ENCODE data around the gene CDS2.
A peak's percentile ranks its signal among the peaks of the same experiment; 100 is the strongest.

DNA sequence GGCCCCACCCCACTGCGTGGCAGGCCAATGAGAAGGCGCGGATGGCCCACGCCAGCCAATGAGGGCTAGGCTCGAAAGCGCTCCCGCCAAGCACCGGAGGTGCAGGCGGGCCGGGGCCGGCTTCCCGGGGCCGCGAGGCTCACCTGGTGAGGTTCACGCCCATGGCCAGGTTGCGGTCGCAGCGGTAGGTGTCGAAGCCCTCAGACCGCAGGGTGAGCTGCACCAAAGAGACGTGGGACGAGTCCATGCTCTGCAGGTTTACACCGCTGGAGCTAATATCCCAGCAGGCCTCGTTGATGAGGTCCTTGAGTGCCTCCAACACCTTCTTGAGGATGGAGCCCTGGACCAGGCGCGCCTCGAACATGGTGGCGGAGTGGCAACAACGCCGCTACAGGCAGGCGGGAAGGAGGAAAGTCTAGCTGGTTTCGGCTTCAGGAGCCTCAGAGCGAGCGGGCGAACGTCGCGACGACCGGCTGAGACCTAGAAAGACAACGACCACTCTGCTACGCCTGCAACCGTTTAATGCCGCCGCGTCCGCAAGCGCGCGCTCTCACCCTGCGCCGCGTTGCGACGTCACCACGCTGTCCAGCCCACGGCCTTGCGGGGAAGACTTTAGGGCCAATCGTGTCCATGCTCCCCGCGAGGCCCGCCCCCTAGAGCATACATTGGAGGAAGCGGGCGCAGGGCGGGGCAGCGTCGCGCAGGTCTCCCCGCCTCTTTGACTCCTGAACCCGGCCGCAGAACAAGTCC is 7.2 kb upstream of the CDS2 start, which contains the start of gene PCNA:
- peak; percentile 100 for TF ChIP-seq POLR2A (IDR thresholded peaks at IDR 0.05; ENCODE audit: low read length)
- TF ChIP-seq GATA1 (IDR thresholded peaks at IDR 0.05; ENCODE audit: low read depth, low read length) = no peak

Measured in erythroblast (primary cell).